NK-92 treated with Interleukin-12 subunit alpha and Interleukin-12 subunit beta, amount 100 ng/mL, for 24 hours (cell line): ENCODE measurements around the gene TTC29.
"Not testable (repeated sequence)": the region's sequence is repeated elsewhere in the genome, so short reads cannot be mapped to it uniquely, and the experiment has no call there.

Experiments used
- DNase-seq: peaks from one replicate; lab custom pipeline; 2025; lab: John Stamatoyannopoulos, UW

The TTC29 gene

GRCh38 chr4:146855761-146856160 lies 89.9 kb downstream of the TTC29 start:
- no peak for DNase-seq

DNA sequence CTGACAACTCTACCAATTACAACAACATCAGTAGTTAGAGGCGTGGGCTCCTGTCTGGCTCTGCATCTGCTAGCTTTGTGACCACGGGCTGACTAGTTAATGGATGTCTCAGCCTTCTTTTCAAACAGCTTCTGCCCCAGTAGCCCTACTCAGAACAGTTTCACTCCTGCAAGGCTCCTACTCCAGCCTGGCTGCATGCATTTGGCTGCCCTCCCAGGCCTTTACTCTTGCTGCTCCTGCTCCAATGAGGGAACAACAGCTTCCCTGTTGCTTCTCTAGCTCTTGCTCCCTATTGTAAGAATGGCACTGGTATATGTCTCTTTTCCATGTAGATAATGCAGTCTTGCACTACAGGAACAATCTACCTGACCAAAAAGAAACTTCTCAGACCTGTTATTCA lies 93.3 kb downstream of the TTC29 start:
- no peak for DNase-seq

DNA sequence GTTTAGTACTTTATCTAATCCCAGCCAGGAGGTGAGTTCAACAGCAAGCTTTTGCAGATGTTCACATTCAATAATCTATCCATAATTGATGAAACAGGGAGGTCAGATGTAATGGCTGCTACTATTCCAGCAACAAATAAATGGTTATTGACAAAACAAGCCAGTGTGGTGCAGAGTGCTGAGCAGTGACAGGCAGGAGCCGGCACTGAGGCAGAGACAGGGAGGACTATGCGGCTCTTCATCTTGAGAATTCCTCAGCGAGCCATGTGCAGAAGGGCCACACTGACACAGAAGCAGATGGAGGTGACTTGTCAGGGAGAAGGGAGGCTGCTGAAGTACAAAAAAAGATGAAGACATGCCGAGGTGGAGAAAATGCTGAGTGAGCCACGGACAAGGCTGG lies 98.3 kb downstream of the TTC29 start:
- DNase-seq = no peak

- no peak for DNase-seq
These were observed 98.8 kb downstream of the TTC29 start for GRCh38 chr4:146846882-146847281.

DNA sequence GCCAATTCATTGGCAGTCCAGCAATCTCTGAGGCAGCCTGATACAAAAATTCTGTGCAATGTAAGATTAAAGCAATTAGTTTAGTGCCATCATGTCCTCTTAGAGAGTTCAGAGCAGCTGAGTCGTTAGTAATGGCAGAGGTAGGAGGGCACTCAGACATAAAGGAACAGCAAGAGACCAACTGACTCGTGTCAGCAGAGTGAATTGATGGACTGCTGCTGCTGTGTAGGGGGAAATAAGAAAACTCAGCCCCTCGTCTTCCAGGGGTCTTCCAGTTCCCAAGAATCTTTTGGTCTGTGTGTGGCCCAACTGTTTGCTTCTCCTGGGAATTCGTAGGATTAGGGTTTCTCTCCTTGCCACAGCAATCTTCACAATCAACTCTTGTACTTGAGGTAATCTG lies 100.9 kb downstream of the TTC29 start:
- no peak for DNase-seq

DNA sequence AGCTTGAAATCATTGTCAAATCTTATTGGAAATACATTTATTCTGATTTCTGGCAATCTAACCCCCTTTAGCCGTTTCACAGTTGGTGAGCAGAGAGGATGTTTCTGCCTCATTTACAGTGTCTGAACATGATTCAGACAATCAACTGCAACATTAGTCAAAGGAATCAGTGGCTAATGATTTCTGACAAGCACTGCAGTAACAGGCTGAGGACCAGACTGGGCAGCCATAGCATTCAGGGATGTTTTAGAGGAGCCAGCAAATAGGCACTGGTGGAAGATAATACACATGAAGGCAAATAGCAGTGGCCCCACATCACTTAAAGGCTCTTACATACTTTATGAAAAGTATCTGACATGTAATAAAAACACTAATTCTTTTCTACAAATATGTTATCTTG lies 102.8 kb downstream of the TTC29 start:
- no peak for DNase-seq

DNA sequence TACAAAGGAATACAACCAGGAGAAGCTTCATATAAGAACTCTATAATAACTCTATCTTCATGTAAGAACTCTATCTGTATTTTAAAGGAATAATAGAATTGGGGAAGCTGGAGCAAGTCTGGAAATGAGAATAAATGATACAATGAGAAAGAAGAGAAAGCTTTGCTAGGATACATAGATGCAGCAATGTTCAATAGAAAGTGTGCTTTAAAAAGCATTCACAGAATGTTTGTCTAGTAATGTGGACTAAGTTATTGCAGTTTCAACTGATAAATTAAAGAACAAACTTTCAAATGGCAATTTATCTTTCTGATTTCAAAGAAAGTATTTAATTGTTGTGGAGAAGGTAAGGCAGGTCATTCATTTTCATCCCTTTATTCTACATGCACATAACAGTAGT lies 104.9 kb downstream of the TTC29 start:
- DNase-seq = no peak

DNA sequence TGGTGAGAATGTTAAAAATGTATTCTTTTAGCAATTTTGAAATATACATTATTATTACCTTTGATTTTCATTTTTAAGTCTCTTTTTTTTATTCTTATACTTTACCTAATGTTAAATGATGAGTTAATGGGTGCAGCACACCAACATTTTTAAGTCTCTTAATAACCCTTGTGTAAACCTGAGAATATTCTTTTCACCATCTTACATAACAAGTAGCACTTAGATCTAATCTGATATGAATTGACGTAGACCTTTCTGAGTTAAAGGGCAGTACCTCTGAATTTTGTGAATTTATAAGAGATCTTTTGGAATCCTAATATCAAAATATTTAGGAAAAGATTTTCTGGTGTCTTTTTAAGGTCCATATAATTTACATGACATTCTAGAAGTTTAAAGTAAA lies 110.6 kb downstream of the TTC29 start:
- no peak for DNase-seq

GRCh38 chr4:146834263-146835034 lies 111.2 kb downstream of the TTC29 start:
- DNase-seq = no peak

- DNase-seq = no peak
These were observed 112.1 kb downstream of the TTC29 start for GRCh38 chr4:146833530-146833929.

- DNase-seq = not testable (repeated sequence)
These were observed 122.7 kb downstream of the TTC29 start for GRCh38 chr4:146822980-146823379.

DNA sequence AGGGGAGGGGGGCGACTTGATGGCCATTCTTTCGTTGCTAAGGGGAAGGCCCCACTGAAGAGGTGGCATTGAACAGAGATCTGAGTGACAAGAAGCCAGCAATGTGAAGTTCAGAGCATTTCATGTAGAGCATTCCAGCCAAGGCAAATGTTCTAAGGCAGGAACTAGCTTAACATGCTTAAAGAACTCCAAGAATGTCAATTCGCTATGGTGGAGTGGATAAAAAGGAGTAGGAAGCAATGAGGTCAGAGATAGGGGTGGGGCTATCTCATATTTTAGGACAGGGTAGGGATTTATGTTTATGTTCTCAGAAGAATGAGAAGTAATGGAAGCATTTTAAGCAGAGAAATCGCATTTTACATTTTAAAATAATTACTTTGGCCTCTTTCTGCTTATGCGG lies 130.9 kb downstream of the TTC29 start:
- DNase-seq = no peak

- no peak for DNase-seq
These were observed 150.0 kb downstream of the TTC29 start for GRCh38 chr4:146795711-146796110.

DNA sequence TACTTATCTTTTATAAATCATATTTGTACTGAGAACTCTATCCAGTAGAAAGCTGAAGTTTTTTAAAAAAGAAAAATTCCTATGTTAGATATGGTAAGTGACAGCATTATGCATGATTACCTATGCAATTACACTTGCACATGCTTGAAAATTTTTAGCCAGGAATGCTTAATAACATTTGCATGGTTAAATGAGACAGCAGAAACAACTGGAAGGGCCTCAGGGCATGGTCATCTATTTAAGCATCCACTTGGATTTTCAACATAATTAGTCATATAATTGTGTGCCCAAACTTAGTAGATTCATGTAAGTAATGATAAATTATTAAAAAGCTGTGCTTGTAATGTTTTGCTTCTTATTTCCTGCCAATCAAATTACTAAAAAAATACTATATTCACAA lies 151.9 kb downstream of the TTC29 start:
- DNase-seq = no peak

DNA sequence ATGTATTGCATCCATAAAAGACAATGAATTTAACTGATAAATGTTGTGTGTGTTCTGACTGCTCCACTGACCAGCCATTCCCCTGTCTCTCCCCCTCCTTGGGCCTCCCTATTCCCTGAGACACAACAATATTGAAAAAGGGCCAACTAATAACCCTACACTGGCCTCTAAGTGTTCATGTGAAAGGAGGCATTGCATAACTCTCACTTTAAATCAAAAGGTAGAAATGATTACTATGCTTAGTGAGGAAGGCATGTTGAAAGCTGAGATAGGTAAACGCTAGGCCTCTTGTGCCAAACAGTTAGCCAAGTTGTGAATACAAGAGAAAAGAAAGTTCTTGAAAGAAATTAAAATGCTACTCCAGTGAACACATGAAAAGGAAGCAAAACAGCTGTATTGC lies 154.2 kb downstream of the TTC29 start:
- no peak for DNase-seq

DNA sequence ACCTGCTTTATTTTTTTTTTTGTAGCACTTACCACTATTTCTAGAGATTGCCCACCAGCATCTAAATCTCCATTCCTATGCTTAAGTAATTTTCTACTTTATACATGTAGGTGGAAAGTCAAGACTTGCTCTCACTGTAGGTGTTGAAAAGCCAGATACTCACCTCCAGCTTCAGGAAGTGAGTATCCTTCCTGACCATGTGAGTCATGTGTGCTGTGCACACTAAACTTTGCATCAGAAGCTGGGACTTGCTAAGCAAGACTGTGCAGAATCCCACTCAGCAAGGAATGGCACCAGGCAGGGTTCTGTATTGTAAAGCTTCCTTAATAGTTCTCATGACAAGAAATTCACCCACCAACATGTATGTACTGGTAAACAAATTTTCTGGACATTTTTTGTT lies 155.1 kb downstream of the TTC29 start:
- DNase-seq = no peak

- no peak for DNase-seq
These were observed 157.9 kb downstream of the TTC29 start for GRCh38 chr4:146787731-146788130.

DNA sequence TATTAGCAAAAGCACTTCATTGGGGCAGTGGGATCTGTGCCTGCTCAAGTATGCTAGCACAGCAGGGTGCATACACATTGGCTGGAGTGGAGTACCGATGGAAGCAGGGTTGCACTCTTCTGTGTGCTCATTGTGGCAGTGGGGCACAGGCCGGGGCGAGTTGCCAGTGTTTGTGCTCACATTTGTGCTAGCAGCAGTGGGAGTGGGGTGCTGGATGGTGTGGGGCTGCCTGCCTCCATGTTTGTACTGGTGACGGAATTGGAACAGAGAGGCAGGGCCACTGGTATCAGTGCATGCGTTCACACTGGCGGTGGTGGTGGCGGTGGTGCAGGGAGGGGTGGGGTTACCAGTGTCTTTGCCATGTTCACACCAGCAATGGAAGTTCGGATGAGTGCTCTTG lies 169.0 kb downstream of the TTC29 start:
- no peak for DNase-seq

- no peak for DNase-seq
These were observed 182.1 kb downstream of the TTC29 start for GRCh38 chr4:146763560-146763959.

GRCh38 chr4:146762016-146762415 lies 183.6 kb downstream of the TTC29 start:
- DNase-seq = no peak

- no peak for DNase-seq
These were observed 203.2 kb downstream of the TTC29 start for GRCh38 chr4:146742416-146742815.

GRCh38 chr4:146739182-146739581 lies 206.5 kb downstream of the TTC29 start:
- no peak for DNase-seq

DNA sequence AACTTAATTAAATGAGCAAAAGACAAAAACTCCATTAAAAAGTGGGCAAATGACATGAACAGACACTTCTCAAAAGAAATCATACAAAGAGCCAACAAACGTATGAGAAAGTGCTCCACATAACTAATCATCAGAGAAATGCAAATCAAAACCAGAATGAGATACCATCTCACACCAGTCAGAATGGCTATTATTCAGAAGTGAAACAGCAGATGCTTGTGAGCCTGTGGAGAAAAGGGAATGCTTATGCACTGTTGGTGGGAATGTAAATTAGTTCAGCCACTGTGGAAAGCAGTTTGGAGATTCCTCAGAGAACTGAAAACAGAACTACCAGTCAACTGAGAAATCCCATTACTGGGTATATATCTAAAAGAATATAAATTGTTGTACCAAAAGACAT lies 222.1 kb downstream of the TTC29 start:
- not testable (repeated sequence) for DNase-seq

DNA sequence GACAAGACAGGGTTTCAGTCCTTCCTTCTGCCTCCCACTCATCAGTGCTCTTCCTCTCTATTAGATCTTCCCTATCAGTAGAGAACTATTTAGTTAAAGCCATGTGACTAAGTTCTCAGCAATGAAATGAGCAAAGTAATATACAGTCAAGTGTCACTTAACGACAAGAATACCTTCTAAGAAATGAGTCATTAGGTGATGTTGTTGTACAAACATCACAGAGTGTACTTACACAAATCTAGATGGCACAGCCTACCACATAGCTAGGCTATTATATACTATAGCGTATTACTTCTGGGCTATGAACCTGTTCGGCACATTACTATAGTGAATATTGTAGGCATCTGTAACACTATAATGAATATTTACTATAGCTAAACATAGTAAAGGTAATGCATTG lies 235.7 kb downstream of the TTC29 start:
- no peak for DNase-seq
